ENCODE measurements around the gene LRRIQ1. TPM values are rescaled to one million over a fixed set of nuclear protein-coding genes. Genes with fewer than 3 reads are reported as not detected.
"Not testable (repeated sequence)": the region's sequence is repeated elsewhere in the genome, so short reads cannot be mapped to it uniquely, and the experiment has no call there.

Gene LRRIQ1
- total and polyA plus RNA-seq, 4 donors, result 0.19 to 0.99 TPM; not detected in 2

- no peaks in the 10 kb centered on the region for H3K9me3 ChIP-seq (ENCODE audit: control insufficient read depth, low read length)
- H3K27ac ChIP-seq (ENCODE audit: low read depth in 1 of 2, low read length in 2 of 2), result no peak overlapping the region
- no peak overlapping the region for H3K4me3 ChIP-seq (ENCODE audit: low read length in 2 of 2)
- no peak for DNase-seq
- no peaks in the 10 kb centered on the region for H3K27me3 ChIP-seq (ENCODE audit: control insufficient read depth in 1 of 2, insufficient read depth in 2 of 2, low read length in 1 of 2)
- H3K36me3 ChIP-seq (ENCODE audit: control insufficient read depth in 1 of 2, insufficient read depth in 2 of 2, low read length in 1 of 2), result no peaks in the 10 kb centered on the region
- ATAC-seq (ENCODE audit: low FRiP score), result no peak
- H3K4me1 ChIP-seq (ENCODE audit: control insufficient read depth in 1 of 2, insufficient read depth in 2 of 2, low read length in 2 of 2), result no peaks in the 10 kb centered on the region
- intact Hi-C loops (cut with DNase I), result no loop called here
These were observed 31.9 kb upstream of the LRRIQ1 start for GRCh38 chr12:85004204-85004603.

DNA sequence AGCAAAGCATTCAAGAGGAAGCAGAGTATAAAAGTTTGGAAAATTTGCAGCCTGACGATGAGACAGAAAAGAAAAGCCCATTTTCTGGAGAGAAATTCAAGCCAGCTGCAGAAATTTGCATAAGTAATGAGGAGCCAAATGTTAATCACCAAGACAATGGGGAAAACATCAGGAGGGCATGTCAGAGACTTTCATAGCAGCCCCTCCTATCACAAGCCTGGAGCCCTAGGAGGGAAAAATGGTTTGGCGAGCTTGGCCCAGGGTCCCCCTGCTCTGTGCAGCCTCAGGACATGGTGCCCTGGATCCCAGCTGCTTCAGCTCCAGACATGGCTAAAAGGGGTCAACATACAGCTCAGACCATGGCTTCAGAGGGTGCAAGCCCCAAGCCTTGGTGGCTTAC is 31.1 kb upstream of the LRRIQ1 start:
- H3K4me1 ChIP-seq (ENCODE audit: control insufficient read depth in 1 of 2, insufficient read depth in 2 of 2, low read length in 2 of 2); intact Hi-C loops (cut with DNase I); H3K36me3 ChIP-seq (ENCODE audit: control insufficient read depth in 1 of 2, insufficient read depth in 2 of 2, low read length in 1 of 2); H3K9me3 ChIP-seq (ENCODE audit: control insufficient read depth, low read length); H3K27ac ChIP-seq (ENCODE audit: low read depth in 1 of 2, low read length in 2 of 2); ATAC-seq (ENCODE audit: low FRiP score); H3K4me3 ChIP-seq (ENCODE audit: low read length in 2 of 2); H3K27me3 ChIP-seq (ENCODE audit: control insufficient read depth in 1 of 2, insufficient read depth in 2 of 2, low read length in 1 of 2): not testable (repeated sequence)
- WGBS, 2 donors, result 47 to 59% methylated on average over 2 of the region's 2 CpGs
- DNase-seq, result peak in 1 of 2 donors; percentile 30

- Histone ChIP-seq H3K27me3 (ENCODE audit: control insufficient read depth in 1 of 2, insufficient read depth in 2 of 2, low read length in 1 of 2) (no peaks in the 10 kb centered on the region), H3K9me3 (ENCODE audit: control insufficient read depth, low read length) (no peaks in the 10 kb centered on the region), H3K4me1 (ENCODE audit: control insufficient read depth in 1 of 2, insufficient read depth in 2 of 2, low read length in 2 of 2) (no peaks in the 10 kb centered on the region), H3K36me3 (ENCODE audit: control insufficient read depth in 1 of 2, insufficient read depth in 2 of 2, low read length in 1 of 2) (no peaks in the 10 kb centered on the region), H3K4me3 (ENCODE audit: low read length in 2 of 2) (no peak overlapping the region), H3K27ac (ENCODE audit: low read depth in 1 of 2, low read length in 2 of 2) (no peak overlapping the region)
- DNase-seq, result no peak
- no peak for ATAC-seq (ENCODE audit: low FRiP score)
- WGBS, 2 donors, result 82 to 91% methylated on average over 1 of the region's 1 CpG
- intact Hi-C loops (cut with DNase I), result no loop called here
These were observed 30.5 kb upstream of the LRRIQ1 start for GRCh38 chr12:85005615-85006014.

DNA sequence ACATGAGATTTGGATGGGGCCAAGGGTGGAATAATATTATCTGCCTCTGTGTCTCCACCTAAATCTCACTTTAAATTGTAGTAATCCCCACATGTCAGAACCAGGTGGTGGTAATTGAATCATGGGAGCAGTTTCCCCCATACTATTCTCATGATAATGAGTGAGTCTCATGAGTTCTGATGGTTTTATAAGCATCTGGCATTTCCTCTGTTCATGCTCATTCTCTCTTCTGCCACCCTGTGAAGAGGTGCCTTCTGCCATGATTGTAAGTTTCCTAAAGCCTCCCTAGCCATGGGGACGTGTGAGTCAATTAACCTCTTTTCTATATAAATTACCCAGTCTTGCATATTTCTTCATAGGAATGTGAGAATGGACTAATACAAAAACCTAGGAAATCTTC is 29.9 kb upstream of the LRRIQ1 start:
- DNase-seq (no peak), ATAC-seq (ENCODE audit: low FRiP score) (no peak)
- WGBS, 2 donors, result 30 to 46% methylated on average over 1 of the region's 1 CpG
- H3K4me1 ChIP-seq (ENCODE audit: control insufficient read depth in 1 of 2, insufficient read depth in 2 of 2, low read length in 2 of 2), result no peaks in the 10 kb centered on the region
- intact Hi-C loops (cut with DNase I), result no loop called here
- no peaks in the 10 kb centered on the region for H3K36me3 ChIP-seq (ENCODE audit: control insufficient read depth in 1 of 2, insufficient read depth in 2 of 2, low read length in 1 of 2)
- no peak overlapping the region for H3K27ac ChIP-seq (ENCODE audit: low read depth in 1 of 2, low read length in 2 of 2)
- no peak overlapping the region for H3K4me3 ChIP-seq (ENCODE audit: low read length in 2 of 2)
- H3K27me3 ChIP-seq (ENCODE audit: control insufficient read depth in 1 of 2, insufficient read depth in 2 of 2, low read length in 1 of 2), result no peaks in the 10 kb centered on the region
- no peaks in the 10 kb centered on the region for H3K9me3 ChIP-seq (ENCODE audit: control insufficient read depth, low read length)

GRCh38 chr12:85007836-85008235 is 28.3 kb upstream of the LRRIQ1 start:
- intact Hi-C loops (cut with DNase I), result no loop called here
- no peak for DNase-seq
- Histone ChIP-seq H3K4me1 (ENCODE audit: control insufficient read depth in 1 of 2, insufficient read depth in 2 of 2, low read length in 2 of 2) (no peaks in the 10 kb centered on the region), H3K27ac (ENCODE audit: low read depth in 1 of 2, low read length in 2 of 2) (no peak overlapping the region), H3K4me3 (ENCODE audit: low read length in 2 of 2) (no peak overlapping the region), H3K27me3 (ENCODE audit: control insufficient read depth in 1 of 2, insufficient read depth in 2 of 2, low read length in 1 of 2) (no peaks in the 10 kb centered on the region), H3K9me3 (ENCODE audit: control insufficient read depth, low read length) (no peaks in the 10 kb centered on the region), H3K36me3 (ENCODE audit: control insufficient read depth in 1 of 2, insufficient read depth in 2 of 2, low read length in 1 of 2) (no peaks in the 10 kb centered on the region)
- WGBS, 2 donors, result 36 to 38% methylated on average over 4 of the region's 4 CpGs
- ATAC-seq (ENCODE audit: low FRiP score), result no peak

DNA sequence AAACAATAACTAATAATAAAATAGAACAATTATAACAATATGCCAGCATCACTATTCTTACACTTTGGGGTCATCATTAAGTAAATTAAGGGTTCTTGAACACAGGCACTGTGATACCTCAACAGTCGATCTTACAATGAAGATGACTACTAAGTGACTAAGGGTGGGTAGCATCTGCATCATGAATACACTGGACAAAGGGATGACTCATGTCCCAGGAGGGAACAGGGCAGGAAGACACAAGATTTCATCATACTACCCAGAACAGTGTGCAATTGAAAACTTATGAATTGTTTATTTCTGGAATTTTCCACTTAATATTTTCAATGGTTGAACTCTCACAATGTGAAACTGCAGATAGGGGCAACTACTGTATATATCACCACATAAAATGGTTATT is 19.7 kb upstream of the LRRIQ1 start:
- no peak for ATAC-seq (ENCODE audit: low FRiP score)
- 72 to 80% methylated on average over 1 of the region's 1 CpG for WGBS, 2 donors
- no peaks in the 10 kb centered on the region for H3K4me1 ChIP-seq (ENCODE audit: control insufficient read depth in 1 of 2, insufficient read depth in 2 of 2, low read length in 2 of 2)
- H3K9me3 ChIP-seq (ENCODE audit: control insufficient read depth, low read length), result no peaks in the 10 kb centered on the region
- H3K4me3 ChIP-seq (ENCODE audit: low read length in 2 of 2), result no peak overlapping the region
- intact Hi-C loops (cut with DNase I), result no loop called here
- H3K36me3 ChIP-seq (ENCODE audit: control insufficient read depth in 1 of 2, insufficient read depth in 2 of 2, low read length in 1 of 2), result no peaks in the 10 kb centered on the region
- H3K27ac ChIP-seq (ENCODE audit: low read depth in 1 of 2, low read length in 2 of 2), result no peak overlapping the region
- no peaks in the 10 kb centered on the region for H3K27me3 ChIP-seq (ENCODE audit: control insufficient read depth in 1 of 2, insufficient read depth in 2 of 2, low read length in 1 of 2)
- DNase-seq, result no peak

DNA sequence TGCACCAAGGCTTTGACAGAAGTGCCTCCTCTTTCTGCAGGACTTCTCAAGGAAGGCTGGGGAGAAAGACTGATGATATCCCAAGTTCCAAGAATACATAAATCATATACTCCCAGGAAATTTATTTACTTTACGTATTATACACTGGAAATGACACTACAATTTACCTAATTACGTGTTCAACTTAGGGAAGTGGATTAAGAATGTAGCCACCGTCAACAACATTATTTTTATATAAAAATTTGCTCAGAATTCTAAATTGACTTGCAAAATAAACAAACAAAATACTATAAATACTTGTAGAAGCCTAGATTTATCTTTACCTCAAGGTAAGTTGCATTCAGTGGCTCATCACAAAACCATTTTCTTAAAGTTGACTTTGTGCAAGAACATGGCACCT is 19.0 kb upstream of the LRRIQ1 start:
- DNase-seq, result no peak
- no peaks in the 10 kb centered on the region for H3K27me3 ChIP-seq (ENCODE audit: control insufficient read depth in 1 of 2, insufficient read depth in 2 of 2, low read length in 1 of 2)
- WGBS, 2 donors, result 66 to 67% methylated on average over 3 of the region's 3 CpGs

GRCh38 chr12:85017618-85018017 is 18.5 kb upstream of the LRRIQ1 start:
- DNase-seq (no peak), ATAC-seq (ENCODE audit: low FRiP score) (no peak)

More for the DNA sequence above, 19.0 kb upstream of the LRRIQ1 start:
- no peak overlapping the region for H3K4me3 ChIP-seq (ENCODE audit: low read length in 2 of 2)
- no peaks in the 10 kb centered on the region for H3K9me3 ChIP-seq (ENCODE audit: control insufficient read depth, low read length)
- H3K4me1 ChIP-seq (ENCODE audit: control insufficient read depth in 1 of 2, insufficient read depth in 2 of 2, low read length in 2 of 2), result no peaks in the 10 kb centered on the region
- no peak overlapping the region for H3K27ac ChIP-seq (ENCODE audit: low read depth in 1 of 2, low read length in 2 of 2)
- ATAC-seq (ENCODE audit: low FRiP score), result no peak
- no peaks in the 10 kb centered on the region for H3K36me3 ChIP-seq (ENCODE audit: control insufficient read depth in 1 of 2, insufficient read depth in 2 of 2, low read length in 1 of 2)
- intact Hi-C loops (cut with DNase I), result no loop called here

DNA sequence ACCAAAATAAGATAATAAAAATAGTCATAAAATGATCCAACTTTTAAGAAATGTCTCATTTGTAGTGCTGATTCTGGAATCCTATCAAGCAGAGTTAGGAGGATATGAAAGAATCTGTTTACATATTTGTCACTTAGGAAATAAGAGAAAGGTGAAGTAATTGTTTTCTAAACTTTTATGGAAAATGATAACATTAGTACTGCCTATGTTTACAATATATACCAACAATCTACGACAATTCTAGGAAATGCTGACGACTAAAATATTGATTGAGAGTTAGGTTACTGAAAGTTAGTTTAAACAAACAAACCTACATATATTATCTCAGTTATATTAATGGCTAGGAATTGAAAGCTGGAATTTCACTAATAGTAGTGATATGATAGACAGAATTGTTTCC is 18.1 kb upstream of the LRRIQ1 start:
- no peak for DNase-seq
- Histone ChIP-seq H3K27ac (ENCODE audit: low read depth in 1 of 2, low read length in 2 of 2) (no peak overlapping the region), H3K27me3 (ENCODE audit: control insufficient read depth in 1 of 2, insufficient read depth in 2 of 2, low read length in 1 of 2) (no peaks in the 10 kb centered on the region), H3K4me1 (ENCODE audit: control insufficient read depth in 1 of 2, insufficient read depth in 2 of 2, low read length in 2 of 2) (no peaks in the 10 kb centered on the region), H3K9me3 (ENCODE audit: control insufficient read depth, low read length) (no peaks in the 10 kb centered on the region), H3K4me3 (ENCODE audit: low read length in 2 of 2) (no peak overlapping the region), H3K36me3 (ENCODE audit: control insufficient read depth in 1 of 2, insufficient read depth in 2 of 2, low read length in 1 of 2) (no peaks in the 10 kb centered on the region)
- no peak for ATAC-seq (ENCODE audit: low FRiP score)
- 57 to 59% methylated on average over 2 of the region's 2 CpGs for WGBS, 2 donors
- intact Hi-C loops (cut with DNase I), result no loop called here

More at GRCh38 chr12:85017618-85018017, 18.5 kb upstream of the LRRIQ1 start:
- Histone ChIP-seq H3K4me1 (ENCODE audit: control insufficient read depth in 1 of 2, insufficient read depth in 2 of 2, low read length in 2 of 2) (no peaks in the 10 kb centered on the region), H3K27ac (ENCODE audit: low read depth in 1 of 2, low read length in 2 of 2) (no peak overlapping the region), H3K27me3 (ENCODE audit: control insufficient read depth in 1 of 2, insufficient read depth in 2 of 2, low read length in 1 of 2) (no peaks in the 10 kb centered on the region), H3K9me3 (ENCODE audit: control insufficient read depth, low read length) (no peaks in the 10 kb centered on the region), H3K36me3 (ENCODE audit: control insufficient read depth in 1 of 2, insufficient read depth in 2 of 2, low read length in 1 of 2) (no peaks in the 10 kb centered on the region), H3K4me3 (ENCODE audit: low read length in 2 of 2) (no peak overlapping the region)
- intact Hi-C loops (cut with DNase I), result no loop called here
